ENCODE measurements around the gene KRT79.
"Not testable (repeated sequence)": the region's sequence is repeated elsewhere in the genome, so short reads cannot be mapped to it uniquely, and the experiment has no call there.

Gene KRT79

DNA sequence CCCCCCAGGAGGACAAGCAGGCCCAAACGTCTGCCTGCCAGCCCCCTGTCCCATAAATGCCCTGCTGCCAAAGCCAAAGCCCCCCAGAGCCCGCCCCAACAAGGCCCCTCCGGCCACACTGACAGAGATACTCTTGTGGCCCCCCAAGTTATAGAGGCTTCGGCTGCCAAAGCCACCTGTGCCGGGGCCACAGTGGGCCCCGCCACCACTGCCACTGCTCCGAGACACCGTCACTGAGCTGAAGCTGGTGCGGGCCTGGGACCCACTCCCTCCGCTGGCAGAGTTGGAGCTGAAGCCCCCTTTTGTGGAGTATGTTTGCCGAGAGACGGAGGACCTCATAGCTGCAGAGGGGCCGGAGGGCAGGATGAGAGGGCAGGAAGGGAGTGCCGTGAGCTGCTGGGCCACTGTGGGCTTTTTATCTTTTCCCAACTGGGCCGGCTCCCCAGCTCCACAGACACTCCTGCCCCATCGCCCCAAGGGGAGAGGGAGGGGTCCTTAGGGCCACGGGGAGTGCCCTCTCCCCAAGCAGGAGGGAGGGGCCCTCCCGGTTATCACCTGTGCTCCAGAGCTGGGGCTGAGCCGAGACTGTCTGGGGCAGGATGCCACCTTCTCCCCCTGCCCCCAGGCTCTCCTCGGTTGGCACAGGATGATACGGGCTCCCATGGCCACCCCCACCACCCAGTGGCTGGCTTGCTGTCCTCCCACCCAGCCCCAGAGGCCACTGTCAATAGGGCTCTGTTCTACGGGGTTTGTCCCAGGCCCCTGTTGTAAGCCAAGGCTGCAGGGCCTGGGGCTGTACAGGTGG, at the start of gene KRT79:
KRT79 (minus strand) TSS at position 390 of the 805 bp plus-strand sequence; CDS start at position 339, 51 bp downstream.
- no peak for FAIRE-seq

DNA sequence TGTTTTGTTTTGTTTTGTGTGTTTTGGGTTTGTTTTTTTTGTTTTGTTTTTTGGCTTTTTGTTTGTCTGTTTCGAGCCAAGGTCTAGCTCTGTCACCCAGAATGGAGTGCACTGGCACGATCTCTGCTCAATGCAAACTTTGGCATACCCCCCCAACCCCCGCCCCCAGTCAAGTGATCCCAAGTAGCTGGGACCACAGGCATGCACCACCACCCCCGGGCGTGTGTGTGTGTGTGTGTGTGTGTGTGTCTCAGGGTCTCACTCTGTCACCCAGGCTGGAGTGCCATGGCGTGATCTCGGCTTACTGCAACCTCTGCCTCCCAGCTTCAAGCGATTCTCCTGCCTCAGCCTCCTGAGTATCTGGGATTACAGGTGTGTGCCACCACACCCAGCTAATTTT, 46.4 kb upstream of the KRT79 start:
- FAIRE-seq: not testable (repeated sequence)

DNA sequence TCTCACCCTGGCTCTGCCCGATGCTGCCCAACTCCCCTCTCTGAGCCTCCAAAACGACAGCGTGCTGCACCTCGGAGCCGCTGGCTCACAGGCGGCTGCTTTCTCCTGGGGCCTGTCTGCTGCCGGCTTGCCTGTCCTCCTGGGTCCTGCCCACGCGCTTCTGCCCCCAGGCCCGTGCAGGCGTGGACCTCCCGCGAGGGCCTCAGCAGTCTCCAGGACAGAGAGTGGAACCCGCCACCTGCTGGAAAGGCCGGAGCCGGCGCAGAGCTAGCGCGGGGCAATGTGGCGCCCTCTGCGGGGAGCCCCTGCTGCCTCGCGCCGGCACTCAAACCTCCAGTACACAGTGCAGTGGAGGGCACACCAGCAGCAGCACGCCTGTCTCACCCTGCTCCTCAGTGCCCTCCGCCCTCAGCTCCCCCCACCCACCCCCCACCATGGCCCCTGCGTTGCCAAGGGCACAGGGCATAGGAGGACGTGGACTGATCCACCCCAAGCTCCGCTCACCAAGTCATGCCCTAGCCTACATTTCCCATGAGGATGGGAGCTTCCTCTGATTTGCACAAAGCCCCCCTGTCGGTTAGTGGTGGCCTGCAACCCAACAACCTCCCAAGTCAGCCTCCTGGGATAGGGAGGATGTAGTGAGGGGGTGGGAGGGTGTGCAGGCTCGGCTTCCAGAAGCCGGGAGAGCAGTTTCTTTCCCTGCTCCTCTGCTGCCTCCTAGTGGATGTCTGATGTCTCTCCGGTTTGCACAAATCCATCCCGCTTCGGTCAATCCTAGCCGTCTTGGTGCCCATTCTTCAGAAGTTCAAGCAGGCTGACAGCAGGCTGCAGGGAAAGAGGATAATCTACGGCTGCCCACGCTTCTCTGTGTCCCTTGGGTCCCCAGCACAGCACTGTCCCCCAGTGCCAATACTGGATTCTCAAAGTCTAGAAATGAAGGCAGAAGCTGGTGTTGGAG, 45.6 kb upstream of the KRT79 start:
- FAIRE-seq: no peak

DNA sequence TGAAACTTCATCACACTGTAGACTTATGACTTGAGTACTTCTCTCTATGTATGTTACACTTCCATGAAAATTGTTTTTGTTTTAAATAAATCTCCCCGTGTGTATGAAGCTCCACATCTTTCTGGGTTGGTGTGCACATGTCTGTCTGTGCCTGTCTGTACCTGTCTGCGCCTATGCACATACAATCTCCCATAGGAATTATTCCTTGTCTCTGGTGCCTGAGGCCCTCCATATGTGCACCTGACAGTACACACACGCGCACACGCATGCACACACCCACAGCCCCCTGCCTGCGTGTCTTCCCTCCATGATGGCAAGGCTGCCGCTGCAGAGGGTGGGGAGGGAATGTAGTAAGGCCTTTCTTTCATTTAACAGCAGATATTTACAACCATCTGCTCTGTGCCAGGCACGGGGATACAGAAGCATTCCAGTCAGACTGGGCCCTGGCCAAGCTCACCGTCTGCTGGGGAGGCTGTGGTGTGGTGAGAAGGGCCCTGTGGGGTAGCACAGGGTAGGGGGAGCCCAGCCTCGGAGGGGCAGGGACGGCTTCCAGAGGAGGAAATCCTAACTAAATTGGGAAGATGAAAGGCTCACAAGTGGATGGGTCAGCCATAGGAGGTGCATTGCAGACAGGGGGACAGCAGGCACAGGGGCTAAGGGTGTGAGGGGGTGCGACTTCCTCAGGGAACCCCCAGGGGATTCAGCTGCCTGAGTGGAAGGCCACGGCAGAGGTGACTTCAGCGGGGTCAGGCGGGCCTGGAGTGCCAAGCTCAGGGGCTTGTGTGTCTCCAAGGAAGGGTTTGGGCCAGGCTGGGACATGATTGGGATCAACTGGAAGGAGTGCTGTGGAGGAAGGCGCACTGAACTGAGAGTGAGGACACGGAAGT, 44.6 kb upstream of the KRT79 start:
- FAIRE-seq: no peak

DNA sequence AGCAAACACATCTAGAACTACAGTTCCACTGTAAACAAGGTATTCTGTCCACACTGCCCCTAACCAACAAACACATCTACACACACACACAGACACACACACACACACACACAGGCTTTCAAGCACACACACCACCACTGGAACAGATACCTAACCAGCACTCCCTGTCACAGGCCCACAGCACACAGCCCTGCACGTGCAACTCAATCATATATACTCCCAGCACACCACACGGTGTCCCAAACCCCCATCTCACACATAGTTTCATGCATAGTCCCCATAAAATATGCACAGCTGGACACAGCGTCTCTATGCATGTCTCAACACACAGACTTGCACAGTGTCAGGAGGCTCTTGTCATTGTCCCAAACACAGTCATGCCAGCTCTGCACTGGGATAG, 43.1 kb upstream of the KRT79 start:
- FAIRE-seq: no peak

DNA sequence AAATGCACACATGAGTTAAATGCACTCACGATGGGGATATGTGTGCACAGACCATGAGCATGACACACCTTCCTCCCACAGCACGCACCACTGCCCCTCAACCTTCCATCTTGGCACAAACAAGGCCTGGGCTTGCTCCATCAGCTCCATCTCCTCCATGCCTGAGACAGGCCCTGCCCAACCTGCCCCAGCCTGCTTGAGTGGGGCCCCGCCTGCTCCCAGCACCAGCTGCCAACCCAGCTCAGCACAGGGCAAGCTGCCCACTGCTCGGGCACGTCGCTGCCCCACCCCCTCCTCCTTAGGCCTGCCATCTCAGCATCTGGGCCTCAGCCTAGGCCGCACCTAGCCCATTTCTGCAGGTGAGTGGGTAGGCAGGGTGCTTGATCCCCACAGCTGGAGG, 42.3 kb upstream of the KRT79 start:
- no peak for FAIRE-seq

DNA sequence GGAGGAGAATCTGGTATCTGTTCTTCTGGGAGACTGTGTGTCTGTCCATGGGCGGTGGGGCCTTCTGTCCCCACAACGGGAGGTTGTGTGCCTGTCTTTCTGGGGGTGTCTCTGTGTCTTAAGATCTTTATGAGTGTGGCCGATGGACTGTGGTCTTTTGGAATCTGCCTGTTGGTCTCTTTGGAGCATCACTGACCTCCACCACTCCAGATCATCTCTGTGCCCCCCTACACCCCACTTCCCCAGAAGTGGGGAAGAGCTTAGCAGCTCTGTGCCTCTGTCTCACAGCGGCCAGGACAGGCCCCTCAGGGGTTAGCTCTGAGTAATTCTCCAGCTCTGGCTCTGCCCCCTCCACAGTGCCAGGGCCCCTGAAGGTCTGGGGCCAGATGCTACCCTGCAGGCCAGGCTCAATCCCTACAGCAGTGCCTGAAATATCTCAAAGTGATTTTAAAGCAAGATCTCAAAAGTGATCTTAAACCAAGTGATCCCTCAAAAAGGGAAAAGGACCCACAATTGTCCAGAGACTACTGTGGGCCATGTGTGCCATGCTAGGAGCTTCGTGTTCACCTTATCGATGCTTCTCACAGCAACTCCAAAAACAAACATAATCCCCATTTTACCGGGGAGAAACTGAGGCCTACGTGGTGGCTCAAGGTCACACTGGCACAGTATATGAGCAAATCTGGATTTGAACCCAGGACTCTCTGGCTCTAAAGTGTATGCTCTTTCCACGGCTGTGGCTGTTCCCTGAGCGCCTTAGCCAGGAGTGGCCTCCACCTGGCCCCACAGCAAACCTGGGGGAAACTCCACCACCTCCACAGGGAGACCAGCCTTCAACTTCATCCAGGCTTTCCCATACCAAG, 40.7 kb upstream of the KRT79 start:
- FAIRE-seq: no peak

DNA sequence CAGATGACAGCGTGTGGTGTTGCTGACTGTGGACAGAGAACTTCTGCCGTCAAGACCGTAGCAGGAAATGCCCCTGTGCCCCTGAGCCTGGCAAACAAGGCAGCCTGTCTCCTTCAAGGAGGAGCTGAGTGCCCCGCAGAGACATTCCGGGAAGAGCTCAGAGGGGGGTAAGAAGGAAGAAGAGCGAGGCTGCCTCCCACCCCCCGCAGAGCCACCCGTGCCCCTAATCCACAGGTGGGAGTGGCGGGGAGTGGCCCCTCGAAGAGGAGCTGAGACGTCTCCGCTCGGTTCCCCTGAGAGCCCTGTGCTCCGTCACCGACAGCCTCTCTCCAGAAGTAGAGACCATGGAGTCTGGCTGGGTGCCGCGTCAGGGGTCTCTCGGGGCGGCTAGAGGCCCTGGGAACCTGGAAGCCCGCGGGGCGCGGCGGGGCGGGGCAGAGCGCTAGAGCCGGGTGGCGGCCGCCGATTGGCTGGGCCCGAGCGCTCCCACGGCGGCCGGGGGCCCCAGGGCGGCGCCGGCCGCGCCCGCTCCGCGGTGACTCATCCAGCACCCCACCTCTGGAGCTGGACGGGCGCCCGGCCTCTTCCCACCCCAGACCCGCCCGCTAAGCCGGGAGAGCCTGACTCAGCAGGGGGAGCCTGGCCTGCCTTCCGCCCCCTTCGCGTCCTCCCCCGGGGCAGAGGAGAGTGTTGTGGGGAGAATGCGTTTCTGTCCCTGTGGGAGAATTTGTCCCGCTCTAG, 39.9 kb upstream of the KRT79 start:
- FAIRE-seq: no peak

DNA sequence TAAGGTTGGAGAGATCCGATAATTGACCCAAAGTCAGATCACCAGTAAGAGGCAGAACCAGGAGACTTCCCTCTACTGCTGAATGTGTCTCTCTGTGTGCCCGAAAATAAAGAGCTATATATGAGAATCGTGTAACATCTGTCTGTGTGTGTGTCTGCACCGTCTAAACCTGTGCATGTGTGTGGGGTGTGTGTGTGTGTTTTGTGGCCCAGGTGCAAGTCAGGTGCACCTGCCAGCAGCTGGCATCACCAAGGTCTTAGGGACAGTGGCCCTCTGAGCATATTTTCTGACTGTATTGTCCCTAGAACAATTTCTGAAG, 39.4 kb upstream of the KRT79 start:
- no peak for FAIRE-seq

DNA sequence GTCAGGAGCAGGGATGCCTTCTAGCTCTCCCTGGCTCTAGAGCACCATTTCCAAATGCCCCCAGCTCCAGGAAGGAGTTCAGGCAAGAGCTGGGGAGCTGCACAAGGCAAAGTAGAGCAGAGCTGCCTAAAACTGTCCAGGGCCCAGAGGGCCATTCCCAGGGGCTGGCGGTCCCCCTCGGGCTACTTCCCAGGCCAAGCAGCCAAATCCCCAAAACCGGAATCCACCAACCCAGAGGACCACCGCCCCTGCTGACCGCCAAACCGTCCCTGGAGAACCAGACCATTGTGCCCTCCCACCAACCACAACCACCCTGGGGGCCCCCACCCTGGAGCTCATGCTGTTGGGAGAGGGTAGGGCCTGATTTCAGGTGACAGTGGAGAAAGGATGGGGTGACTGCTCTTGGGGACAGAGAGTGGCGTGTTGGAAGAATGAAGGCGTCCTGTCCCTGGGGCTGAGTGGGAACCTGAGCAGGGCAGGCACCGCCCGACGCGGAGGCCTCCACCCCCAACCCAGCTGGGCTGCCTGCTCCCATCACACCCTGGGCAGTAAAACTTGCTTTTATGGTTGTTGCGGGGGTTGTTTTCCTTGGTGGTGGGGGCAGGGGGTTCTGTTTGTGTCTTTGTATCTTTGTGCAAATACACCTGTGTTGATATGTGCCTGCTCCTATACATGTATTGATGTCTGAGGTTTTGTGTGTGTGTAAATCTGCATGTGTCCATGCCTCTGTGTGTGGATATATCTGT, 38.7 kb upstream of the KRT79 start:
- FAIRE-seq: no peak

DNA sequence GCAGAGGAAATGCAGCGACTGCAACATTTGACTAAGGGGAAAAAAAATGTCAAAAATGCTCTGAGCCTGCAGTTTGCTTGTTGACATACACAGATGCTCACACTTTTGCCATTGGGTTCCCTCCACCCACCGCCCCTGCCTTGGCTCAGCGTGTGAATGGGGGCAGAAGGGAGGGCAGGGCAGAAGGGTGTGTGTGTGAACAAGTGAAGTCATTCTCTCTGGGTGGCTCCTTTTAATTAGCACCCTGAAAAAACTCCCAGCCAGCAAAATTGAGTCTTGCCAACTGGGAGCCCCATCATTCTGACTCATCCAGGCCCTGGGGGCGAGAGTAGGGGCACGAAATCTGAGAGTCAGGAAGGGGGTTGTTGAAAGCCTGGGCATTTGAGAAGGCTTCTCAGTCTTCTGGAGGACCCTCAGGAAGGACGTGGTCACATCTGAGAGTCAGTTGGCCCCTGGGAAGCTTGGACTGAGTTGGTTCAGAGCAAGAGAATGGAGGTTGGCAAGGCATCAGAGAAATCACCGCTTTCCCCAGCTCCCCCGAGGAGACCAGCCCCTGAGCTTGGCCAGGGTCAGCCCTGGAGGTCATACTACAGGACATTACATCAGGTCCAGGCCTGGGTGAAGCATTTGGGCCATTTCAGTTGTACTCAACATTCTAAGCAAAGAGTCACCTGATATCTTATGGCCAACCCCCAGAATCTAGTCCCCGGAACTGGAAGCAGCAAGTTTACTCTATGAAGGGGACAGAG, 37.4 kb upstream of the KRT79 start:
- no peak for FAIRE-seq

DNA sequence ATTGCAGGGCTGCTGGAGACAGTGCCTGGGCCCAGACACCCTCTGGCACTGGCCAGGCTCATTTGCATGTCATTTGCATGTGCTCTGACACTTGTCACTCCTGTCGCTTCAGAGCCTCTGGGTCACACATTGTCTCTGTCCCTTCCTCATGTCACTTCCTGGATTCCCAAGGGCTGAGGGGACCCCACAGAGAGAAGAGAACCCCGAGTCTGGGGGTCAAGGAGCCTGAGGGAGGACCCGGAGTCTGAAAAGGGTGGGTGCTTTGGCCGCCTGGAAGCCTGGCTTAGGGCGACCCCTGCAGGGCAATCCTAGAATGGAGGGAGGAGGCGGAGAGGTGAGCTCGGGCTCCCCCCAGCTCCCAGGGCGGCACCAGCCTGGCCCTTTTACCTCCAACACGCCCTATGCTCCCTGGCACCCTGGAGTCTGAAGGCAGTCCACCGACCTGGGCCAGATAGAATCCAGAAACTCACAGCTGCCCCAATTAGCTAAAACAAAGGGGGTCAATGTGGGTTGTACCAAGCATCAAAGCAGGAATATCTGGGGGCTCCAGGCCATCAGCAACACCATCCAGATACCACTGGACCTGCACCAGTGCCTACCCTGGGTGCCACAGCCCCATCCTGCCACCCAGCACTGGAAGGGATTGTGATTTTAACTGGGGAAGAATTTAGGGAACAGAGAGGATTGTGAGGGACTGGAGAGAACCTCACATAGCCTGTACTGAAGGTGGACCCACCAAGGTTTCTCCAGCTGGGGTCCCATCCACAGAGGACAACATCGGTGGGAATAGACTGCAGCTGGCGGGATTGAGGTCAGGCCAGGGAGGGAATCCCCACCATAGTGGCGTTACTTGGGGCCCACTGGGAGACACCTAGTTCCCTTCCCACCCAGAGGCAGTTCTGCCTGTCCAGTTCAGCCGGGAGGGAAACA, 36.5 kb upstream of the KRT79 start:
- FAIRE-seq: no peak

DNA sequence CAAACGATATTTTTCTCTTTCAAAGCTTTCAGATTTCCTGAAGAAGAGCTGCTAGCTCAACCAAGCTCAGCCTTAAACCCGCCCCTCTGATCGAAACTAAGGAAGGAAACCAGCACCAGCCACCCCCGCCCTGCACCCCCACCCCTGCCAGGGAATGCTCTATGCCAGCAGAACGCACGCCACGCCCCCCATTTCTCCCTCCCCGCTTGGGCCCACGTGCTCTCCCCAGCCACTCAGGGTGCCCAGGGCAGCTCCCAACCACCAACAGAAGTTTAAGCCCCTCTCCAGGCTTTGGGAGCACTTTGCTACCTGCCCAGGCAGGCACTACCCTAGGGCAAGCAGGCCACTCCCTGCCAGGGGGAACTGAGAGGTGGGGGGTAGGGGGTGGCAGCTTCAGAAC, 33.5 kb upstream of the KRT79 start:
- no peak for FAIRE-seq

DNA sequence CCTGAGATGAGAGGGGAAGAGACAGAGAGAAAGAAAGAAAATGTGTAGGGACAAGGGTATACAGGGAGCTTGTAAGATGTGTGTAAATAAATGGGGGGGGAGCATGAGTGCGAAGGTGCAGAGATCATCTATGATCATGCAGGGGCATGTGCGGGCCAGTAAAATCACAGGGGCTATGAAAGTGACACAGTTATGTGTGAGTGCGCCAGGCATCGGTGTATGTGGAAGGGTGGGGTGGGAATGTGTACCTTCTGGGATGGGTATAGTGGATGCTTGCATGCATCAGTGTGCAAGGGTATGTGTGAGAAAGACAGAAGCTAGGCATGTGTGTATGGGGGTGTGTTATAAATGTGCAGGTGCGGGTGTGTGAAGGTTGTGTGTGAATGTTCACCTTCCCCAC, 33.0 kb upstream of the KRT79 start:
- FAIRE-seq: no peak

DNA sequence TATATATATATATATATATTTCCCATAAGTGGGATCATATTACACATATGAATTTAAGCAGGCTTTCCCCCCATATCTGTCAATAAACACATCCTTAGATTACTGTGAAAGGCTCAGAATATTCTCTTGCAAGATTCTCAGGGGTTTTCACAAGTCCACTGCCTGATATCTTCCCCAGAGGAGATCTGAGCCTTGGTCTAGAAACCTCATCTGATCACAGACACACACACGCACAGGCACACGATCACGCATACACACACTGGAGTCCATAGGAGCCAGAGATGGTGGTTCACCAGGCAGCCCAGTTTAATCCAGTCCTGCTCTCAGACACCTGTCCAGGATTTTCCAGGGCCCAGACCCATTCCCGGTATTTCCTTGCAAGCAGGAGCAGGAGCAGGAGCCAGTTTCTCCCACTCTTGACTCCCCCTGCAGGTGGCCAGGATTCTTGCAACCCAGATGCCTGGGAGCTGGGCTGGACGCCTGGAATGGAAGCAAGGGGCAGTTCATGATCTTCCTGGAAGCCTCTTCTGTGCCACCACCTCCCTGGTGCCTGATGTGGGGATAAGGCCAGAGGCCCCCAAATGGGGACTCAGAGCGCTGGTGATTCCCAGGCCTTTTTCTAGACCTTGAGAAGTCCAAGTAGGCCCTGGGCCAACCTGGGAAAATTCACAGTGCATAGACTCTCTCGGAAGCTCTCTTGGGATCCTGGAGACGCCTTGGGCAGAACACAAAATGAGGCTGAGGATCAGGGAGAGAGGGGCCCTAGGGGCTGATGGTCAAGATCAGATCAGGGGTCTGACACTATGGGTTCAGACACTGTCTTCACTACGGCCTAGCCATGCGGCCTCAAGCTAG, 31.2 kb upstream of the KRT79 start:
- FAIRE-seq: no peak

DNA sequence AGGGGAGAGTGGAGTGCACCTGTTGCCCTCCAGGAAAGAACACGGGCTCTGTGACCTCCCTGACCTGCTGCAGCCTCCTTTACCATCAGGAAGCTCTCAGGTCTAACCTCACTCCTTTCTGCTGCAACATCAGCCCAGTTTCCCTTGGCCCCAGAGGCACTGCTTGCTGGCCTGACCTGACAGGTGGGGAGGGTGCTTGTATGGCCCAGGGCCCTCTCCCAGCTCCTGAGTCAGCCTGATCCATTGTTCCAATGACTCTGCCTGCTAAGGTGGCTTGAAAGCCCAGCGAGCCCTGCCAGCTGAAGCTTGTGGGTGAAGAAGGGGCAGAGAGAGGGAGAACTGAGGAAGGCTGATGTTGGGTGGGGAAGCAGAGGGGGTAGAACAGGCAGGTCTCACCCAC, 27.9 kb upstream of the KRT79 start:
- FAIRE-seq: no peak

DNA sequence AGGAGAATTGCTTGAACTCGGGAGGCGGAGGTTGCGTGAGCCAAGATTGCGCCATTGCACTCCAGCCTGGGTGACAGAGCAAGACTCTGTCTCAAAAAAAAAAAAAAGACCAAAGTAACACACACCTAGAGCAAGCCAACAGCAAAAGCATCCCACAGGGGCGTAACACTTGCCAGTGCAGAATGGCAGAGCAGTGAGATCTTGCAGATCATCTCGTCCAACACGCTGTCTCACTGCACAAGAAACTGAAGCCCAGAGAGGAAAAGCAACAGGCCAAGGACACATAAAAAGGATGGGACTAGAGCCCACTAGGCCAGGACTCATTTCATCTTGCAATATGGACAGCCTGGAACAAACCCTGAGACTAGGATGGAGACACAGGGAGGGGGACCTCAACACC, 27.4 kb upstream of the KRT79 start:
- no peak for FAIRE-seq
